Measurements from ENCODE around the gene C22orf23.

C22orf23 gene

GRCh38 chr22:37943136-37943824 is 10.1 kb downstream of the C22orf23 start:
- H3K79me2 ChIP-seq (ENCODE audit: control insufficient read depth, insufficient read depth, low read length, poor library complexity), result no peaks in the 10 kb centered on the region
- H2BK120ac ChIP-seq (ENCODE audit: insufficient read depth, low read length, poor library complexity), result no peak overlapping the region
- no peaks in the 10 kb centered on the region for H3K9me3 ChIP-seq (ENCODE audit: insufficient read depth, low read depth, low read length)
- no peak overlapping the region for H2BK5ac ChIP-seq (ENCODE audit: low read depth, low read length, poor library complexity)
- no peak overlapping the region for H4K8ac ChIP-seq (ENCODE audit: low read depth, low read length)
- no peak overlapping the region for H4K91ac ChIP-seq (ENCODE audit: low read depth, low read length)
- H2AK5ac ChIP-seq (ENCODE audit: low read length), result no peak overlapping the region
- H3K18ac ChIP-seq (ENCODE audit: low read length), result no peak overlapping the region
- no peak overlapping the region for H2AFZ ChIP-seq (ENCODE audit: insufficient read depth, low read length, poor library complexity)
- H3K4me1 ChIP-seq (ENCODE audit: control insufficient read depth in 1 of 2, insufficient read depth in 2 of 2, low read length in 2 of 2), result peaks cover 0 to 2% of the 10 kb centered on the region in 2 experiments
- H3K14ac ChIP-seq (ENCODE audit: low read length), result no peak overlapping the region
- no peaks in the 10 kb centered on the region for H3K27me3 ChIP-seq (ENCODE audit: insufficient read depth, low read length)
- no peak overlapping the region for H3K4me2 ChIP-seq (ENCODE audit: low read length)
- H3K4me3 ChIP-seq (ENCODE audit: low read depth, low read length), result no peak overlapping the region
- WGBS (ENCODE audit: extremely low coverage, insufficient coverage, insufficient read length), result no CpG with 5 or more reads among the region's 12 CpGs
- peaks cover 47 to 52% of the 10 kb centered on the region in 2 experiments for H3K36me3 ChIP-seq (ENCODE audit: control insufficient read depth in 1 of 2, insufficient read depth in 2 of 2, low read length in 2 of 2)
- no peaks in the 10 kb centered on the region for H3K79me1 ChIP-seq (ENCODE audit: low read length)
- no peak overlapping the region for H3K9ac ChIP-seq (ENCODE audit: low read length)
- H2BK12ac ChIP-seq (ENCODE audit: low read length), result no peak overlapping the region
- no peak overlapping the region for H3K23ac ChIP-seq (ENCODE audit: low read length)
- no peak overlapping the region for H3K4ac ChIP-seq (ENCODE audit: low read depth, low read length)
- no peak overlapping the region for H4K12ac ChIP-seq (ENCODE audit: low read depth, low read length)
- H3K27ac ChIP-seq (ENCODE audit: low read depth, low read length), result no peak overlapping the region
- no peak for DNase-seq

- Histone ChIP-seq H4K8ac (ENCODE audit: low read depth, low read length) (no peak overlapping the region), H3K27me3 (ENCODE audit: insufficient read depth, low read length) (no peaks in the 10 kb centered on the region), H3K79me2 (ENCODE audit: control insufficient read depth, insufficient read depth, low read length, poor library complexity) (no peaks in the 10 kb centered on the region), H3K4me1 (ENCODE audit: control insufficient read depth in 1 of 2, insufficient read depth in 2 of 2, low read length in 2 of 2) (peaks cover 0 to 2% of the 10 kb centered on the region in 2 experiments), H3K27ac (ENCODE audit: low read depth, low read length) (no peak overlapping the region), H2BK5ac (ENCODE audit: low read depth, low read length, poor library complexity) (no peak overlapping the region), H3K79me1 (ENCODE audit: low read length) (no peaks in the 10 kb centered on the region), H3K9me3 (ENCODE audit: insufficient read depth, low read depth, low read length) (no peaks in the 10 kb centered on the region), H3K4me3 (ENCODE audit: low read depth, low read length) (no peak overlapping the region), H3K36me3 (ENCODE audit: control insufficient read depth in 1 of 2, insufficient read depth in 2 of 2, low read length in 2 of 2) (peaks cover 58 to 62% of the 10 kb centered on the region in 2 experiments), H4K12ac (ENCODE audit: low read depth, low read length) (no peak overlapping the region), H3K9ac (ENCODE audit: low read length) (no peak overlapping the region), H3K14ac (ENCODE audit: low read length) (no peak overlapping the region), H2BK120ac (ENCODE audit: insufficient read depth, low read length, poor library complexity) (no peak overlapping the region), H3K4me2 (ENCODE audit: low read length) (no peak overlapping the region), H2AFZ (ENCODE audit: insufficient read depth, low read length, poor library complexity) (no peak overlapping the region), H3K23ac (ENCODE audit: low read length) (no peak overlapping the region), H4K91ac (ENCODE audit: low read depth, low read length) (no peak overlapping the region), H3K18ac (ENCODE audit: low read length) (no peak overlapping the region), H3K4ac (ENCODE audit: low read depth, low read length) (no peak overlapping the region), H2BK12ac (ENCODE audit: low read length) (no peak overlapping the region), H2AK5ac (ENCODE audit: low read length) (no peak overlapping the region)
- DNase-seq, result no peak
- WGBS (ENCODE audit: extremely low coverage, insufficient coverage, insufficient read length), result no CpG with 5 or more reads among the region's 8 CpGs
Observed at GRCh38 chr22:37942133-37942532, 11.3 kb downstream of the C22orf23 start.

- H3K4me3 ChIP-seq (ENCODE audit: low read depth, low read length), result no peak overlapping the region
- peaks cover 68 to 72% of the 10 kb centered on the region in 2 experiments for H3K36me3 ChIP-seq (ENCODE audit: control insufficient read depth in 1 of 2, insufficient read depth in 2 of 2, low read length in 2 of 2)
- H3K4me1 ChIP-seq (ENCODE audit: control insufficient read depth in 1 of 2, insufficient read depth in 2 of 2, low read length in 2 of 2), result no peaks in the 10 kb centered on the region
- H4K91ac ChIP-seq (ENCODE audit: low read depth, low read length), result no peak overlapping the region
- H3K9me3 ChIP-seq (ENCODE audit: insufficient read depth, low read depth, low read length), result no peaks in the 10 kb centered on the region
- no peak overlapping the region for H4K12ac ChIP-seq (ENCODE audit: low read depth, low read length)
- no peaks in the 10 kb centered on the region for H3K27me3 ChIP-seq (ENCODE audit: insufficient read depth, low read length)
- no peak overlapping the region for H2BK5ac ChIP-seq (ENCODE audit: low read depth, low read length, poor library complexity)
- no peak overlapping the region for H3K9ac ChIP-seq (ENCODE audit: low read length)
- H3K79me2 ChIP-seq (ENCODE audit: control insufficient read depth, insufficient read depth, low read length, poor library complexity), result no peaks in the 10 kb centered on the region
- no peak overlapping the region for H2AFZ ChIP-seq (ENCODE audit: insufficient read depth, low read length, poor library complexity)
- H2AK5ac ChIP-seq (ENCODE audit: low read length), result no peak overlapping the region
- H3K23ac ChIP-seq (ENCODE audit: low read length), result no peak overlapping the region
- WGBS (ENCODE audit: extremely low coverage, insufficient coverage, insufficient read length), result no CpG with 5 or more reads among the region's 12 CpGs
- no peak overlapping the region for H3K4me2 ChIP-seq (ENCODE audit: low read length)
- no peak overlapping the region for H2BK12ac ChIP-seq (ENCODE audit: low read length)
- no peak overlapping the region for H2BK120ac ChIP-seq (ENCODE audit: insufficient read depth, low read length, poor library complexity)
- no peak for DNase-seq
- H3K14ac ChIP-seq (ENCODE audit: low read length), result no peak overlapping the region
- H3K4ac ChIP-seq (ENCODE audit: low read depth, low read length), result no peak overlapping the region
- H3K27ac ChIP-seq (ENCODE audit: low read depth, low read length), result no peak overlapping the region
- no peak overlapping the region for H3K18ac ChIP-seq (ENCODE audit: low read length)
- no peaks in the 10 kb centered on the region for H3K79me1 ChIP-seq (ENCODE audit: low read length)
- no peak overlapping the region for H4K8ac ChIP-seq (ENCODE audit: low read depth, low read length)
Observed at GRCh38 chr22:37940698-37941376, 12.6 kb downstream of the C22orf23 start.

- H3K27me3 ChIP-seq (ENCODE audit: insufficient read depth, low read length), result no peaks in the 10 kb centered on the region
- H4K8ac ChIP-seq (ENCODE audit: low read depth, low read length), result no peak overlapping the region
- peak; percentile 96 to 98 for DNase-seq
- H3K4me3 ChIP-seq (ENCODE audit: low read depth, low read length), result no peak overlapping the region
- peaks cover 75 to 76% of the 10 kb centered on the region in 2 experiments for H3K36me3 ChIP-seq (ENCODE audit: control insufficient read depth in 1 of 2, insufficient read depth in 2 of 2, low read length in 2 of 2)
- peaks cover 5 to 12% of the 10 kb centered on the region in 2 experiments for H3K4me1 ChIP-seq (ENCODE audit: control insufficient read depth in 1 of 2, insufficient read depth in 2 of 2, low read length in 2 of 2)
- no CpG with 5 or more reads among the region's 13 CpGs for WGBS (ENCODE audit: extremely low coverage, insufficient coverage, insufficient read length)
- H3K9me3 ChIP-seq (ENCODE audit: insufficient read depth, low read depth, low read length), result peaks cover 3% of the 10 kb centered on the region
- no peak overlapping the region for H3K27ac ChIP-seq (ENCODE audit: low read depth, low read length)
- no peak overlapping the region for H4K91ac ChIP-seq (ENCODE audit: low read depth, low read length)
- no peak overlapping the region for H4K12ac ChIP-seq (ENCODE audit: low read depth, low read length)
- no peak overlapping the region for H3K4me2 ChIP-seq (ENCODE audit: low read length)
- no peak overlapping the region for H3K14ac ChIP-seq (ENCODE audit: low read length)
- H2AFZ ChIP-seq (ENCODE audit: insufficient read depth, low read length, poor library complexity), result no peak overlapping the region
- no peak overlapping the region for H3K4ac ChIP-seq (ENCODE audit: low read depth, low read length)
- H3K79me2 ChIP-seq (ENCODE audit: control insufficient read depth, insufficient read depth, low read length, poor library complexity), result no peaks in the 10 kb centered on the region
- H2BK5ac ChIP-seq (ENCODE audit: low read depth, low read length, poor library complexity), result no peak overlapping the region
- peak overlapping the region; percentile 35 for H3K9ac ChIP-seq (ENCODE audit: low read length)
- H3K23ac ChIP-seq (ENCODE audit: low read length), result no peak overlapping the region
- H2BK120ac ChIP-seq (ENCODE audit: insufficient read depth, low read length, poor library complexity), result no peak overlapping the region
- peaks cover 2% of the 10 kb centered on the region for H3K79me1 ChIP-seq (ENCODE audit: low read length)
- H2AK5ac ChIP-seq (ENCODE audit: low read length), result no peak overlapping the region
- no peak overlapping the region for H2BK12ac ChIP-seq (ENCODE audit: low read length)
- H3K18ac ChIP-seq (ENCODE audit: low read length), result no peak overlapping the region
Observed at GRCh38 chr22:37933711-37934376, 19.6 kb downstream of the C22orf23 start.
